IPS-15b (cell line): ENCODE measurements around the gene YARS1.

ENCODE experiments used
- H3K27me3 ChIP-seq: one replicate; pipeline ENCODE4 v1.6.1; 2013; ENCODE audit warnings: low read length; ENCODE audit not compliant: control insufficient read depth, insufficient read depth
- H3K36me3 ChIP-seq: one replicate; pipeline ENCODE4 v1.6.1; 2013; ENCODE audit warnings: low read length; ENCODE audit not compliant: control insufficient read depth, insufficient read depth
- H3K4me1 ChIP-seq: one replicate; pipeline ENCODE4 v1.6.1; 2013; ENCODE audit warnings: mild to moderate bottlenecking, low read length; ENCODE audit not compliant: control insufficient read depth, insufficient read depth
- H3K4me3 ChIP-seq: one replicate; pipeline ENCODE4 v1.5.1; 2013; ENCODE audit warnings: low read depth, low read length
- H3K9ac ChIP-seq: one replicate; pipeline ENCODE4 v1.6.1; 2013; ENCODE audit warnings: low read depth, mild to moderate bottlenecking, low read length
- H3K9me3 ChIP-seq: one replicate; pipeline ENCODE4 v1.6.1; 2013; ENCODE audit warnings: mild to moderate bottlenecking, low read length; ENCODE audit not compliant: control insufficient read depth, insufficient read depth

Gene YARS1

DNA sequence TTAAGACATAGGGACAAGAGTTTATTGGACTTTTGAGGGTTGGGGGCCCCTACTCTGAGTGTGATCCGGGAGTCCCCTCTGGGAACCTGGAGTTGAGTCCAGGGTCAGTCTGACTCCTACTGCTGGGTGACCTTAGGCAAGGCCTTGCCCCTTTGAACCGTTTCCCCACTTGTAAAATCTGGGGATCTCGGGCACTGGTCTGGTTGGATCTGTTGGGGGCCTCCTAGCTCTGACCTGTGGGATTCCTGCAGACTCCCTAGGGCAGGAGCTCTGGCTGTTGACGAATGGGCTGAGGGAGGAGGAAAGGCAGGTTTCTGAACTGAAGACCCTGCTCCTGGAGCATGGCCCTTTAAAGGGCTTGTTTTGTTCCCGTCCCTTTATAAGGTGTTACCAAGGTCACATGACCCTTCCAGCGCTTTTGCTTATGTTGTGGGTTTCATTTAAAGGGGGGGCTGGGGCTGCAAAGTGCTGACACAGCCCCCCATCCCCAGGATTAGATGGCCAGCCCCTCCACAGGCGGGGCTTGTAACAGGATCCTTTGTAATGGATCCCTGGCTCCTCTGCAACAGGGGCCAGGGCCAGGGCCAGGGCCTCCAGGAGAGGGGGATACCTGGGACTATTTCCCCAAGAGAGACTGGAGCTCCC, 50.7 kb downstream of the YARS1 start:
- H3K36me3 ChIP-seq = peaks cover 29% of the 10 kb centered on the region
- H3K4me1 ChIP-seq = peaks cover 21% of the 10 kb centered on the region
- H3K27me3 ChIP-seq = no peaks in the 10 kb centered on the region
- H3K9ac ChIP-seq = peak overlapping the region; percentile 56
- peak overlapping the region; percentile 82 for H3K4me3 ChIP-seq
- H3K9me3 ChIP-seq = no peaks in the 10 kb centered on the region

DNA sequence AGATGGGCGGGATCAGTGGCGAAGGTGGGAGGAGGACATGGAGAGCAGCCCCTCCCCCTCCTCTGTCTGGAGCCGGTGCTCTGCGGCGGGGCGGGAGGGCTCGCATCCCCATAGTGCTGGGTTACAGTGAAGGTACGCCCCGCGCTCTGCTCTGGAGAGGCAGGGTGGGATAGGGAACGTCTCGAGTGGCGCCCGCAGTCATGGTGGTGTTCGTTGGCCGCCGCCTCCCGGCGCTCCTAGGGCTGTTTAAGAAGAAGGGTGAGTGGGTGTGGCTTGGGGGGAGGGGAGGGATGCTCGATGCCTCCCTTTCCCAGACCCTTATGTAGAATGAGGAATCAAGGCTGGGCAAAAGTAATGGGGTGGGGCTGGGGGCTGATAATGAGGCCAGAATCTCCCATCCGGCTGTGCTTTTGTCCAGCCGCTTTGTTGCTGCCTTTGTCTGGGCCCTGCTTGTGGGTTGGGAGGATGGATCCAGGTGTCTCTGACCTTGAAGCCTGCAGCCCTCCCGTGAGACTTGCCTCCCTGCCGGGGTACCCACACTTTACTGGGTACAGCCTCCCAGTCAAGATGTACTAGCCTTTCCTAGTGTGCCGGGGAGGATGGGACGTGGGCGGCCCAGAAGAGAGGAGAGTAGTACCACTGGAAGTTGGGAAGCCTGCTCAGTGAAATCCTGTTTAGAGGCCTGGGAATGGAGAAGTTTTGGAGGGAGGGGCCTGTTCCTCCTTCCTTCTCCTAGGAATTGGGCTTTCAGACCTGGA, 51.4 kb downstream of the YARS1 start:
- Histone ChIP-seq H3K9ac (peak overlapping the region; percentile 49), H3K36me3 (peaks cover 29% of the 10 kb centered on the region)

DNA sequence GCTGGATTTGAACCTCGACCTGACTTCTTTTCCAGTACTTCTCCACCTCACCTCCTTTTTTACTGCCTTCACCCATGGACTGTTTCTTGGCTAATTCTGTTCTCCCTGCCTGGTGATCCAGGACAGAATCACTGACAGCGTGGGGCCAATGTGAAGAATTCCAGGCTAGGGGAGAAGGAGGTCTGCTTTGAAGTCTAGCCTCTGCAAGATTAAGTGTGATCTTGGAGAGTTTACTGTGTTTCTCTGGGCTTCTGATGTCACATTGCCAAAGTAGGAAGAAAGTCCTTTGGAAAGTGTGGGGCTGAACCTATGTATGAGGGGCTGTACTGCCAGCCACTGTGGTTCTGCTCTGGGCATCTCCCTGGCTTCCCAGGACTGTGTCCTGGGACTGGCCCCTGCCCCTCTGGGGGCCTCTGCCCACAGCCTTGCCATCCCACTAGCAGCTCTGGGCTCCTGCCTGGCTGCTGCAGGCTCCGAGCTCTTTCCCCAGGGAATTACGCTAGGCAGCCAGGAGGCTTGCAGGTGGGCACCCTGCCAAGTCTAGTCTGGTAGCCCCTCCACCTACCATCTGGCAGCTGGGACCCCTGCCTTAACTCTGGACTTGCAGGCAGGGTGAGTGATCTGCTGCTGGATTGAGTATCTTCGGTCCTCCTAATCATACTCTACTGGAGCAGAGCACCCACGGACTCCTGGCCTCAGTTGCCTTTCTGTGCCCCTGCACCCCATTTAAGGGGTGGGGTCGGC, 52.2 kb downstream of the YARS1 start:
- Histone ChIP-seq H3K27me3 (no peaks in the 10 kb centered on the region), H3K4me3 (peak overlapping the region; percentile 82), H3K4me1 (peaks cover 27% of the 10 kb centered on the region), H3K9ac (peak overlapping the region; percentile 49), H3K9me3 (no peaks in the 10 kb centered on the region), H3K36me3 (peaks cover 21% of the 10 kb centered on the region)

More for the DNA sequence above, 51.4 kb downstream of the YARS1 start:
- H3K4me1 ChIP-seq = peaks cover 27% of the 10 kb centered on the region
- no peaks in the 10 kb centered on the region for H3K27me3 ChIP-seq
- peak overlapping the region; percentile 82 for H3K4me3 ChIP-seq
- no peaks in the 10 kb centered on the region for H3K9me3 ChIP-seq

DNA sequence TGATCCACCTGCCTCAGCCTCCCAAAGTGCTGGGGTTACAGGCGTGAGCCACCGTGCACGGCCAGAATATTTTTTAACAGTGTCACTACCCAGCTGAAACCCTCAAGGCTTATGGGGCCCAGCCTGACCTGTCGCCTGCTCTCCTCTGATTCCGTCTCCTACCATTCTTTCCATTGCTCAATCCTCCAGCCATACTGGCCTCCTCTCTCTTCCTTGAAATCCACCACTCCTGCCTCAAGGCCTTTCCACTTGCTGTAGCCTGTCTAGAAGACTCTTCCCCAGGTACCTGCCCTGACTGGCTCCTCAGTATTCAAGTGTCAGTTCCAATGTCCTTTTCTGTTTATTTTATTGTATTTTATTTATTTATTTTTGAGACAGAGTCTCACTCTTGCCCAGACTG, 53.9 kb downstream of the YARS1 start:
- no peaks in the 10 kb centered on the region for H3K9me3 ChIP-seq
- H3K27me3 ChIP-seq = no peaks in the 10 kb centered on the region
- H3K9ac ChIP-seq = no peak overlapping the region
- H3K4me1 ChIP-seq = peaks cover 42% of the 10 kb centered on the region
- H3K36me3 ChIP-seq = peaks cover 11% of the 10 kb centered on the region
- H3K4me3 ChIP-seq = no peak overlapping the region

- Histone ChIP-seq H3K36me3 (no peaks in the 10 kb centered on the region), H3K4me3 (no peak overlapping the region), H3K4me1 (peaks cover 46% of the 10 kb centered on the region), H3K9ac (no peak overlapping the region), H3K9me3 (no peaks in the 10 kb centered on the region), H3K27me3 (no peaks in the 10 kb centered on the region)
Measured at GRCh38 chr1:32761936-32762335, 55.2 kb downstream of the YARS1 start.

GRCh38 chr1:32761253-32761877, 55.8 kb downstream of the YARS1 start:
- H3K27me3 ChIP-seq = no peaks in the 10 kb centered on the region
- peaks cover 46% of the 10 kb centered on the region for H3K4me1 ChIP-seq
- H3K9ac ChIP-seq = no peak overlapping the region
- no peaks in the 10 kb centered on the region for H3K36me3 ChIP-seq
- peak overlapping the region; percentile 39 for H3K4me3 ChIP-seq
- H3K9me3 ChIP-seq = no peaks in the 10 kb centered on the region

DNA sequence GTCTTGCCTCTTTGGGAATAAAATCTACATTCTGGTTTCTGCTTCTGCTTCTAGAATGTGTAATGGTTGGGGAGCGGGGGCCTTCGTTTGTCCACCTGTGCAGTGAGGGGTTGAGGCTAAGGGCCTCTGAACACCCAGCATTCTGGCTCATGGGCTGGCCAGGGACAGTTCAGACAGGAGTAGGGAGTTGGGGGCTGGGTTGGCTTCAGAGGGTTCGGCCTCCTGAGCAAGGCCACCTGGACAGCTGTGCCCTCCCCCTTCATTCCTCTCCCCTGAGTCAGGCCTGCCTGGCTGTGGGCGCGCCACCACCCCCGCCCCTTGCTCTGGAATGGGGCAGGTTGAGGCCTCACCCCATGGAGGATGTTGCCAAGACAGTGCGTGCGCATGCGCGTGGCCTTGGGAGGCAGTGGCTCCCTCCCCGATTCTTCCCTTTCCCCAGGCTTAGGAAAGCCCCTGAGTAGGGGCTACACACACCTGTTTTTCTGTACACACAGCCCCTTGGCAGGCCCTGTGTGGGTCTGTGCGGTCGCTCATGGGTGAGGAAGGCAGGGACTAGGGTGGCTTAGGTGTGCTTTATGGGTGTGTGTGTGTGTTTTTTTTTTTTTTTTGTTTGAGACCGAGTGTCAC, 57.0 kb downstream of the YARS1 start:
- H3K4me1 ChIP-seq = peaks cover 51% of the 10 kb centered on the region
- no peaks in the 10 kb centered on the region for H3K27me3 ChIP-seq
- H3K9me3 ChIP-seq = no peaks in the 10 kb centered on the region
- H3K36me3 ChIP-seq = no peaks in the 10 kb centered on the region
- peak overlapping the region; percentile 82 for H3K9ac ChIP-seq
- peak overlapping the region; percentile 39 for H3K4me3 ChIP-seq

GRCh38 chr1:32759521-32759981, 57.6 kb downstream of the YARS1 start:
- Histone ChIP-seq H3K9me3 (no peaks in the 10 kb centered on the region), H3K27me3 (no peaks in the 10 kb centered on the region), H3K4me3 (peak overlapping the region; percentile 30), H3K4me1 (peaks cover 46% of the 10 kb centered on the region), H3K36me3 (no peaks in the 10 kb centered on the region), H3K9ac (peak overlapping the region; percentile 82)

DNA sequence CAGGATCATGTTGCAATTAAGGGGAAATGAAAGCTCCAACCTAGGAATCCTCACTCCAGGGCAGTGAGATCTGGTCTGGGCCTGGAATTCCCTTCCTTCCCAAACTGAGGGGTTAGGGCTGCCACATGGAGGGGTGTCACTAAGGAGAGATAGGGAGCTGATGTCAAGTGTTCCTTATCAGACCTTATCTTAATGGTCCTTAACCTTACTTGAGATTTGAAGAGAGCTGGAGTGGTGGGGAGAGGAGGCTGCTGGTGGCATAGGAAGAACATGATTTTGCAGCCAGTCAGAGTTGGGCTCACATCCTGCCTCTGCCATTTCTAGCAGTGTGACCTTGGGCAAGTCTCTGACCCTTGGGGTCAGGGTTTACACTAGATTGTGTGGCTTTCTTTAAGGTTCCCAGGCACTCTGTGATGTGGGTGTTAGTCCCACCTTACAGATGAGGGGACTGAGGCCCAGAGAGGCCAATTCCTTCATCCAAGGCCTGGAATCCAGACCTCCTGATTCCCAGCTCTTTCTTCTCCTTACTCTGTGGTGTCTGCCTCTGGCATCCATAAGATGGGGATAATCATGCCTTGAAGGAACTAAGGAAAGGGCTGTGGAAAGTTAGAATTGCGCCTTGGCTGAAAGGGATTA, 58.2 kb downstream of the YARS1 start:
- Histone ChIP-seq H3K36me3 (no peaks in the 10 kb centered on the region), H3K9ac (peak overlapping the region; percentile 48), H3K9me3 (no peaks in the 10 kb centered on the region), H3K4me1 (peaks cover 46% of the 10 kb centered on the region), H3K27me3 (no peaks in the 10 kb centered on the region), H3K4me3 (peak overlapping the region; percentile 30)

- Histone ChIP-seq H3K27me3 (no peaks in the 10 kb centered on the region), H3K36me3 (no peaks in the 10 kb centered on the region), H3K9me3 (no peaks in the 10 kb centered on the region), H3K9ac (no peak overlapping the region), H3K4me1 (peaks cover 46% of the 10 kb centered on the region), H3K4me3 (no peak overlapping the region)
Measured at GRCh38 chr1:32758177-32758794, 58.9 kb downstream of the YARS1 start.
